COR-L47 (cell line): Measurements from ENCODE around the gene RGS3.

Experiments
- DNase-seq: peaks from one replicate; lab custom pipeline; 2025; lab: John Stamatoyannopoulos, UW

Gene RGS3

GRCh38 chr9:113620377-113621161 lies 157.0 kb downstream of the RGS3 start:
- no peak for DNase-seq

- no peak for DNase-seq
Observed at GRCh38 chr9:113621309-113621791, 157.8 kb downstream of the RGS3 start.

GRCh38 chr9:113621980-113622379 lies 158.5 kb downstream of the RGS3 start:
- DNase-seq: no peak

GRCh38 chr9:113622600-113623400 lies 159.3 kb downstream of the RGS3 start:
- peak; percentile 34 for DNase-seq

GRCh38 chr9:113623851-113624485 lies 160.4 kb downstream of the RGS3 start:
- no peak for DNase-seq

- DNase-seq: no peak
Observed at GRCh38 chr9:113624721-113625120, 161.2 kb downstream of the RGS3 start.

- DNase-seq: no peak
Observed at GRCh38 chr9:113625486-113625885, 162.0 kb downstream of the RGS3 start.

GRCh38 chr9:113626735-113627495 lies 163.4 kb downstream of the RGS3 start:
- DNase-seq: no peak

GRCh38 chr9:113628621-113629020 lies 165.1 kb downstream of the RGS3 start:
- DNase-seq: no peak

- DNase-seq: no peak
Observed at GRCh38 chr9:113630386-113631136, 167.0 kb downstream of the RGS3 start.

GRCh38 chr9:113631137-113631765 lies 167.7 kb downstream of the RGS3 start:
- DNase-seq: no peak

- DNase-seq: no peak
Observed at GRCh38 chr9:113631871-113632665, 168.5 kb downstream of the RGS3 start.

GRCh38 chr9:113632776-113633590 lies 169.5 kb downstream of the RGS3 start:
- DNase-seq: no peak

- DNase-seq: no peak
Observed at GRCh38 chr9:113633782-113634595, 170.5 kb downstream of the RGS3 start.

GRCh38 chr9:113634596-113635515 lies 171.3 kb downstream of the RGS3 start:
- no peak for DNase-seq

GRCh38 chr9:113635586-113635985 lies 172.1 kb downstream of the RGS3 start:
- no peak for DNase-seq

- no peak for DNase-seq
Observed at GRCh38 chr9:113636165-113636564, 172.6 kb downstream of the RGS3 start.
